ENCODE measurements around the gene SLX4IP.

Gene SLX4IP

GRCh38 chr20:10561302-10561701, 126.2 kb downstream of the SLX4IP start:
- Histone ChIP-seq H3K9ac (ENCODE audit: low read length) (no peak overlapping the region), H3K79me1 (replicated peaks; ENCODE audit: low read length, poor library complexity, severe bottlenecking) (peaks cover 3% of the 10 kb centered on the region), H3K27me3 (ENCODE audit: control insufficient read depth in 1 of 2, insufficient read depth in 1 of 2, low read length in 2 of 2) (no peaks in the 10 kb centered on the region), H2BK15ac (ENCODE audit: low read depth, poor library complexity, severe bottlenecking) (no peak overlapping the region), H3K9me3 (ENCODE audit: control insufficient read depth, low read length) (no peaks in the 10 kb centered on the region), H2AFZ (ENCODE audit: low read depth, low read length) (no peak overlapping the region), H3K4ac (ENCODE audit: low read depth in 1 of 2, low read length in 2 of 2) (no peak overlapping the region), H3K23ac (ENCODE audit: low read length in 2 of 2) (no peak overlapping the region), H4K91ac (ENCODE audit: low read length) (no peak overlapping the region), H2BK120ac (ENCODE audit: low read depth, low read length) (no peak overlapping the region), H3K4me1 (ENCODE audit: control insufficient read depth, insufficient read depth, low read depth, low read length) (peaks cover 14% of the 10 kb centered on the region), H2AK5ac (ENCODE audit: low read length, severe bottlenecking) (no peak overlapping the region), H3K4me2 (ENCODE audit: low read length, poor library complexity, severe bottlenecking) (no peak overlapping the region), H3K18ac (ENCODE audit: low read depth in 1 of 2, low read length in 2 of 2) (no peak overlapping the region), H3K36me3 (ENCODE audit: control insufficient read depth in 1 of 2, insufficient read depth in 2 of 2, low read depth in 1 of 2, low read length in 2 of 2) (peaks cover 0 to 7% of the 10 kb centered on the region in 2 experiments), H3K4me3 (ENCODE audit: insufficient read depth in 1 of 2, low read depth in 1 of 2, low read length in 2 of 2) (no peak overlapping the region), H4K8ac (ENCODE audit: low read length) (no peak overlapping the region), H2BK12ac (ENCODE audit: low read length in 2 of 2) (no peak overlapping the region), H3K27ac (ENCODE audit: low read length, poor library complexity, severe bottlenecking) (no peak overlapping the region), H3K14ac (ENCODE audit: low read length in 2 of 2) (no peak overlapping the region), H2BK5ac (ENCODE audit: low read depth, low read length, poor library complexity, severe bottlenecking) (no peak overlapping the region)
- no peak for DNase-seq

GRCh38 chr20:10562899-10563298, 127.8 kb downstream of the SLX4IP start:
- Histone ChIP-seq H3K9ac (ENCODE audit: low read length) (no peak overlapping the region), H3K9me3 (ENCODE audit: control insufficient read depth, low read length) (no peaks in the 10 kb centered on the region), H3K14ac (ENCODE audit: low read length in 2 of 2) (no peak overlapping the region), H3K4ac (ENCODE audit: low read depth in 1 of 2, low read length in 2 of 2) (no peak overlapping the region), H2BK5ac (ENCODE audit: low read depth, low read length, poor library complexity, severe bottlenecking) (no peak overlapping the region), H3K36me3 (ENCODE audit: control insufficient read depth in 1 of 2, insufficient read depth in 2 of 2, low read depth in 1 of 2, low read length in 2 of 2) (peaks cover 0 to 9% of the 10 kb centered on the region in 2 experiments), H3K79me1 (replicated peaks; ENCODE audit: low read length, poor library complexity, severe bottlenecking) (peaks cover 3% of the 10 kb centered on the region), H3K4me2 (ENCODE audit: low read length, poor library complexity, severe bottlenecking) (no peak overlapping the region), H2BK120ac (ENCODE audit: low read depth, low read length) (no peak overlapping the region), H2AK5ac (ENCODE audit: low read length, severe bottlenecking) (no peak overlapping the region), H4K91ac (ENCODE audit: low read length) (no peak overlapping the region), H3K23ac (ENCODE audit: low read length in 2 of 2) (no peak overlapping the region), H3K27ac (ENCODE audit: low read length, poor library complexity, severe bottlenecking) (no peak overlapping the region), H4K8ac (ENCODE audit: low read length) (no peak overlapping the region), H3K4me1 (ENCODE audit: control insufficient read depth, insufficient read depth, low read depth, low read length) (peaks cover 8% of the 10 kb centered on the region), H3K18ac (ENCODE audit: low read depth in 1 of 2, low read length in 2 of 2) (no peak overlapping the region), H3K27me3 (ENCODE audit: control insufficient read depth in 1 of 2, insufficient read depth in 1 of 2, low read length in 2 of 2) (no peaks in the 10 kb centered on the region), H2AFZ (ENCODE audit: low read depth, low read length) (no peak overlapping the region), H3K4me3 (ENCODE audit: insufficient read depth in 1 of 2, low read depth in 1 of 2, low read length in 2 of 2) (no peak overlapping the region), H2BK12ac (ENCODE audit: low read length in 2 of 2) (no peak overlapping the region), H2BK15ac (ENCODE audit: low read depth, poor library complexity, severe bottlenecking) (no peak overlapping the region)
- 100% methylated on average over 2 of the region's 4 CpGs for WGBS
- DNase-seq, result no peak

GRCh38 chr20:10563935-10564492, 128.9 kb downstream of the SLX4IP start:
- peaks cover 2% of the 10 kb centered on the region for H3K4me1 ChIP-seq (ENCODE audit: control insufficient read depth, insufficient read depth, low read depth, low read length)
- no peak overlapping the region for H2AFZ ChIP-seq (ENCODE audit: low read depth, low read length)
- no peak overlapping the region for H2BK5ac ChIP-seq (ENCODE audit: low read depth, low read length, poor library complexity, severe bottlenecking)
- no peak overlapping the region for H2BK15ac ChIP-seq (ENCODE audit: low read depth, poor library complexity, severe bottlenecking)
- H3K23ac ChIP-seq (ENCODE audit: low read length in 2 of 2), result no peak overlapping the region
- H3K9me3 ChIP-seq (ENCODE audit: control insufficient read depth, low read length), result no peaks in the 10 kb centered on the region
- H3K27me3 ChIP-seq (ENCODE audit: control insufficient read depth in 1 of 2, insufficient read depth in 1 of 2, low read length in 2 of 2), result no peaks in the 10 kb centered on the region
- no peak overlapping the region for H4K8ac ChIP-seq (ENCODE audit: low read length)
- H2AK5ac ChIP-seq (ENCODE audit: low read length, severe bottlenecking), result no peak overlapping the region
- no peak overlapping the region for H2BK120ac ChIP-seq (ENCODE audit: low read depth, low read length)
- no peak overlapping the region for H3K27ac ChIP-seq (ENCODE audit: low read length, poor library complexity, severe bottlenecking)
- H4K91ac ChIP-seq (ENCODE audit: low read length), result no peak overlapping the region
- H3K9ac ChIP-seq (ENCODE audit: low read length), result no peak overlapping the region
- peaks cover 0 to 9% of the 10 kb centered on the region in 2 experiments for H3K36me3 ChIP-seq (ENCODE audit: control insufficient read depth in 1 of 2, insufficient read depth in 2 of 2, low read depth in 1 of 2, low read length in 2 of 2)
- no peak overlapping the region for H3K4me2 ChIP-seq (ENCODE audit: low read length, poor library complexity, severe bottlenecking)
- WGBS, result 94% methylated on average over 3 of the region's 3 CpGs
- H3K4me3 ChIP-seq (ENCODE audit: insufficient read depth in 1 of 2, low read depth in 1 of 2, low read length in 2 of 2), result no peak overlapping the region
- no peak overlapping the region for H3K18ac ChIP-seq (ENCODE audit: low read depth in 1 of 2, low read length in 2 of 2)
- H3K4ac ChIP-seq (ENCODE audit: low read depth in 1 of 2, low read length in 2 of 2), result no peak overlapping the region
- no peak overlapping the region for H3K14ac ChIP-seq (ENCODE audit: low read length in 2 of 2)
- DNase-seq, result no peak
- peak overlapping the region in 1 of 2 experiments; percentile 63 for H2BK12ac ChIP-seq (ENCODE audit: low read length in 2 of 2)
- peaks cover 3% of the 10 kb centered on the region for H3K79me1 ChIP-seq (replicated peaks; ENCODE audit: low read length, poor library complexity, severe bottlenecking)

GRCh38 chr20:10565191-10565921, 130.3 kb downstream of the SLX4IP start:
- H3K18ac ChIP-seq (ENCODE audit: low read depth in 1 of 2, low read length in 2 of 2), result peak overlapping the region; percentile 41 to 46

More at GRCh38 chr20:10565191-10565921, 130.3 kb downstream of the SLX4IP start:
- Histone ChIP-seq H3K4ac (ENCODE audit: low read depth in 1 of 2, low read length in 2 of 2) (peak overlapping the region in 1 of 2 experiments; percentile 42), H2BK5ac (ENCODE audit: low read depth, low read length, poor library complexity, severe bottlenecking) (no peak overlapping the region), H3K9me3 (ENCODE audit: control insufficient read depth, low read length) (no peaks in the 10 kb centered on the region), H3K27ac (ENCODE audit: low read length, poor library complexity, severe bottlenecking) (no peak overlapping the region), H3K79me1 (replicated peaks; ENCODE audit: low read length, poor library complexity, severe bottlenecking) (peaks cover 5% of the 10 kb centered on the region), H3K4me2 (ENCODE audit: low read length, poor library complexity, severe bottlenecking) (no peak overlapping the region), H2BK15ac (ENCODE audit: low read depth, poor library complexity, severe bottlenecking) (no peak overlapping the region), H3K36me3 (ENCODE audit: control insufficient read depth in 1 of 2, insufficient read depth in 2 of 2, low read depth in 1 of 2, low read length in 2 of 2) (peaks cover 0 to 9% of the 10 kb centered on the region in 2 experiments), H3K23ac (ENCODE audit: low read length in 2 of 2) (no peak overlapping the region), H2BK12ac (ENCODE audit: low read length in 2 of 2) (peak overlapping the region; percentile 0 to 73), H4K91ac (ENCODE audit: low read length) (peak overlapping the region; percentile 74), H2BK120ac (ENCODE audit: low read depth, low read length) (no peak overlapping the region), H3K4me3 (ENCODE audit: insufficient read depth in 1 of 2, low read depth in 1 of 2, low read length in 2 of 2) (peak overlapping the region in 1 of 2 experiments; percentile 47), H3K9ac (ENCODE audit: low read length) (peak overlapping the region; percentile 66), H2AFZ (ENCODE audit: low read depth, low read length) (no peak overlapping the region), H3K27me3 (ENCODE audit: control insufficient read depth in 1 of 2, insufficient read depth in 1 of 2, low read length in 2 of 2) (no peaks in the 10 kb centered on the region), H4K8ac (ENCODE audit: low read length) (peak overlapping the region; percentile 1), H2AK5ac (ENCODE audit: low read length, severe bottlenecking) (no peak overlapping the region), H3K4me1 (ENCODE audit: control insufficient read depth, insufficient read depth, low read depth, low read length) (peaks cover 2% of the 10 kb centered on the region), H3K14ac (ENCODE audit: low read length in 2 of 2) (no peak overlapping the region)
- DNase-seq, result peak; percentile 88
- WGBS, result 76% methylated on average over 6 of the region's 6 CpGs
